Rectal smooth muscle tissue (tissue), 1 donor: Measurements from ENCODE around the gene RBFOX1.

ENCODE experiments used
- H3K27ac ChIP-seq: one replicate; pipeline ENCODE4 v1.7.0; 2013; ENCODE audit warnings: low read depth, low read length, inconsistent platforms
- H3K27me3 ChIP-seq: one replicate; pipeline ENCODE4 v1.7.0; 2013; ENCODE audit warnings: low read length; ENCODE audit not compliant: control insufficient read depth, insufficient read depth
- H3K36me3 ChIP-seq: one replicate; pipeline ENCODE4 v1.7.0; 2013; ENCODE audit warnings: low read length; ENCODE audit not compliant: control insufficient read depth, insufficient read depth
- H3K4me1 ChIP-seq: one replicate; pipeline ENCODE4 v1.7.0; 2013; ENCODE audit warnings: low read length; ENCODE audit not compliant: control insufficient read depth, insufficient read depth
- H3K4me3 ChIP-seq: one replicate; pipeline ENCODE4 v1.7.0; 2013; ENCODE audit warnings: low read length
- H3K9ac ChIP-seq: one replicate; pipeline ENCODE4 v1.7.0; 2013; ENCODE audit warnings: low read length

The RBFOX1 gene

GRCh38 chr16:7408700-7409365, 76.2 kb downstream of the RBFOX1 start:
- Histone ChIP-seq H3K4me3 (no peak overlapping the region), H3K9ac (no peak overlapping the region), H3K36me3 (no peaks in the 10 kb centered on the region), H3K27me3 (no peaks in the 10 kb centered on the region), H3K4me1 (no peaks in the 10 kb centered on the region), H3K27ac (no peak overlapping the region)

GRCh38 chr16:7419441-7419840, 86.8 kb downstream of the RBFOX1 start:
- Histone ChIP-seq H3K9ac (no peak overlapping the region), H3K36me3 (no peaks in the 10 kb centered on the region), H3K4me3 (no peak overlapping the region), H3K27ac (no peak overlapping the region), H3K4me1 (no peaks in the 10 kb centered on the region), H3K27me3 (no peaks in the 10 kb centered on the region)

GRCh38 chr16:7420079-7420478, 87.4 kb downstream of the RBFOX1 start:
- no peak overlapping the region for H3K4me3 ChIP-seq
- H3K9ac ChIP-seq: no peak overlapping the region
- no peak overlapping the region for H3K27ac ChIP-seq
- H3K4me1 ChIP-seq: no peaks in the 10 kb centered on the region
- no peaks in the 10 kb centered on the region for H3K27me3 ChIP-seq
- no peaks in the 10 kb centered on the region for H3K36me3 ChIP-seq

GRCh38 chr16:7420843-7421242, 88.2 kb downstream of the RBFOX1 start:
- no peaks in the 10 kb centered on the region for H3K4me1 ChIP-seq
- H3K27ac ChIP-seq: no peak overlapping the region
- H3K9ac ChIP-seq: no peak overlapping the region
- no peaks in the 10 kb centered on the region for H3K27me3 ChIP-seq
- H3K4me3 ChIP-seq: no peak overlapping the region
- H3K36me3 ChIP-seq: no peaks in the 10 kb centered on the region

GRCh38 chr16:7421578-7421977, 88.9 kb downstream of the RBFOX1 start:
- no peaks in the 10 kb centered on the region for H3K27me3 ChIP-seq
- no peak overlapping the region for H3K27ac ChIP-seq
- no peak overlapping the region for H3K4me3 ChIP-seq
- no peaks in the 10 kb centered on the region for H3K36me3 ChIP-seq
- no peaks in the 10 kb centered on the region for H3K4me1 ChIP-seq
- H3K9ac ChIP-seq: no peak overlapping the region

GRCh38 chr16:7422036-7422888, 89.6 kb downstream of the RBFOX1 start:
- Histone ChIP-seq H3K4me1 (no peaks in the 10 kb centered on the region), H3K36me3 (no peaks in the 10 kb centered on the region), H3K9ac (no peak overlapping the region), H3K27me3 (no peaks in the 10 kb centered on the region), H3K27ac (no peak overlapping the region), H3K4me3 (no peak overlapping the region)

- no peaks in the 10 kb centered on the region for H3K36me3 ChIP-seq
- H3K9ac ChIP-seq: no peak overlapping the region
- H3K27me3 ChIP-seq: no peaks in the 10 kb centered on the region
- H3K4me1 ChIP-seq: no peaks in the 10 kb centered on the region
- no peak overlapping the region for H3K27ac ChIP-seq
- no peak overlapping the region for H3K4me3 ChIP-seq
These were observed 90.9 kb downstream of the RBFOX1 start for GRCh38 chr16:7423434-7424044.

GRCh38 chr16:7426161-7426560, 93.5 kb downstream of the RBFOX1 start:
- H3K9ac ChIP-seq: no peak overlapping the region
- H3K4me3 ChIP-seq: no peak overlapping the region
- no peaks in the 10 kb centered on the region for H3K36me3 ChIP-seq
- H3K27me3 ChIP-seq: no peaks in the 10 kb centered on the region
- no peaks in the 10 kb centered on the region for H3K4me1 ChIP-seq
- H3K27ac ChIP-seq: no peak overlapping the region

GRCh38 chr16:7431723-7432122, 99.1 kb downstream of the RBFOX1 start:
- H3K9ac ChIP-seq: no peak overlapping the region
- H3K4me1 ChIP-seq: no peaks in the 10 kb centered on the region
- H3K36me3 ChIP-seq: no peaks in the 10 kb centered on the region
- no peak overlapping the region for H3K27ac ChIP-seq
- H3K27me3 ChIP-seq: no peaks in the 10 kb centered on the region
- no peak overlapping the region for H3K4me3 ChIP-seq

- no peaks in the 10 kb centered on the region for H3K27me3 ChIP-seq
- H3K27ac ChIP-seq: no peak overlapping the region
- H3K4me3 ChIP-seq: no peak overlapping the region
- H3K9ac ChIP-seq: no peak overlapping the region
- no peaks in the 10 kb centered on the region for H3K4me1 ChIP-seq
- no peaks in the 10 kb centered on the region for H3K36me3 ChIP-seq
These were observed 103.7 kb downstream of the RBFOX1 start for GRCh38 chr16:7436306-7436705.

- no peak overlapping the region for H3K4me3 ChIP-seq
- H3K4me1 ChIP-seq: no peaks in the 10 kb centered on the region
- no peak overlapping the region for H3K27ac ChIP-seq
- H3K36me3 ChIP-seq: no peaks in the 10 kb centered on the region
- H3K27me3 ChIP-seq: no peaks in the 10 kb centered on the region
- H3K9ac ChIP-seq: no peak overlapping the region
These were observed 104.6 kb downstream of the RBFOX1 start for GRCh38 chr16:7437135-7437804.

- no peak overlapping the region for H3K4me3 ChIP-seq
- H3K27me3 ChIP-seq: no peaks in the 10 kb centered on the region
- H3K36me3 ChIP-seq: no peaks in the 10 kb centered on the region
- H3K4me1 ChIP-seq: no peaks in the 10 kb centered on the region
- H3K27ac ChIP-seq: no peak overlapping the region
- no peak overlapping the region for H3K9ac ChIP-seq
These were observed 105.2 kb downstream of the RBFOX1 start for GRCh38 chr16:7437843-7438242.
